GM19351 (cell line): Measurements from ENCODE around the gene CA7.
A peak's percentile ranks its signal among the peaks of the same experiment; 100 is the strongest.

ENCODE experiments used
- ATAC-seq: cut with Tn5 transposase; IDR thresholded peaks from one replicate; pipeline ENCODE4 v1.9.1; 2021; ENCODE audit warnings: mild to moderate bottlenecking, moderate library complexity; ENCODE audit not compliant: unreplicated experiment

The CA7 gene

GRCh38 chr16:66872943-66873684 is 28.9 kb downstream of the CA7 start:
- peak; percentile 78 for ATAC-seq

DNA sequence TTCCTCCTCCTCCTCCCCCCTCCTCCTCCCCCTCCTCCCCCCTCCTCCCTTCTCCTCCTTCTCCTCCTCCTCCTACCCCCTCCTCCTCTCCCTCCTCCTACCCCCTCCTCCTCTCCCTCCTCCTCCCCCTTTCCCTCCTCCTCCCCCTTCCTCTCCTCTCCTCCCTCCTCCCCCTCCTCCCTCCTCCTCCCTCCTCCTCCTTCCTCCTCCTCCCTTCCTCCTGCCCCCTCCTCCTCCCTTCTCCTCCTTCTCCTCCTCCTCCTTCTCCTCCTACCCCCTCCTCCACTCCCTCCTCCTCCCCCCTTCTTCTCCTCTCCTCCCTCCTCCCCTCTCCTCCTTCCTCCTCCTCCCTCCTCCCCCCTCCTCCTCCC is 29.5 kb downstream of the CA7 start:
- no peak for ATAC-seq

- no peak for ATAC-seq
Observed at GRCh38 chr16:66874079-66874775, 30.0 kb downstream of the CA7 start.

GRCh38 chr16:66878067-66878466 is 33.9 kb downstream of the CA7 start:
- ATAC-seq = no peak

DNA sequence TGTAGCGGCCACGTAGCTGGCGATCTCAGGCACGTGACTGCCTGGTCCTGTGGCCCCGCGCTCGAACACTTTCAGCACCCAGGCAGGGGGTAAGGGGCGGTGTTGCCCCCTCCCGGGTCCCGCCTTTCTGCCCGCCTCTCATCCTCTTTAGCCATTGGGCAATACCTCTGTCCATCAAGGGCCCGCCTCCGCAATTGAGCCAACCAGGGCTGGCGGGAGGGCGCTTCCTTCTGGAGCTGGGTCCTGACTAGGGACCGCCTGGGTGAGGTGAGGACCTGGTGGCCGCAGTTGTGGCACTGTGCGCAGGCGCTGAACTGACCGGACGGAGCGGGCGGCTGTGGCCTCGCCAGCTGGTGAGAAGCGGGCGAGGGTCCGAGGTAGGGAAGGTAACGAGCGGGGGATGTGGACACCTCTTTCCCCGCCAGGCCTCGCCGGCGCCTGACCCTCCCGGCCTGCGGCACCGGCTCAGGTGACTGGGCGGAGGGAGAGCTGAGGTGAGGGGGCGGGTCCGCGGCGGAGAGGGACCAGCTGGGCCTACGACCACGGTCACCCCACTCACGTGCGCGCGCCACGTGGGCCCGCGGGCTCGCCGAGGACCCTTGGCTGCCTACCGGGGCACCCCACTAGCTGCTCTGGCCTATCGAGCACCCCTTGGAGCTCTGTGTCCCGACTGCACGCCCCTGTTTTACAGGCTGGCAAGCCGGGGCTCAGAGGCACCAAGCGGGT is 36.2 kb downstream of the CA7 start, which contains the start of gene PDP2:
Gene PDP2 (plus strand): TSS at position 228 of the 726 bp plus-strand sequence. CDS start 3,770 bp downstream, outside the sequence.
- ATAC-seq = peak; percentile 93

DNA sequence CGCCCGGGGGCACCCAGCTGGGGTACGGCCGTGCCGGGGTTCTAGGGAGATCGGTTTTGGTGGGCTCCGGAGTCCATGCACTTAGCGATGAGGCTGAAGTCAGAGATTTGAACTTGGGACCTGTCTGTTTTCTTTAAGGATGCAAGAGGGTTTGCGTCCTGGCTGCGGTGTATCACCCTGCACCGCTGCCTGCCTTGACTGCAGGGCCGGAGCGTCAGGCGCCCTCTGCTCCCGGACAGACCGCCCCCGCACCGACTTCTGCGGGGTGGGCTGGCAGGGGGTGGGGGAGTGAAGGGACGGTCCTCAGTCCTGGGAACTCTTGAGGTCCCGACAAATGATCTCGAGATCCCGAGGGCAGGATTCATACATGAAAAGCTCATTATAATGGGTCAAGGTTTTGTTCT is 36.8 kb downstream of the CA7 start:
- peak; percentile 5 for ATAC-seq

GRCh38 chr16:66881560-66881959 is 37.3 kb downstream of the CA7 start:
- no peak for ATAC-seq

DNA sequence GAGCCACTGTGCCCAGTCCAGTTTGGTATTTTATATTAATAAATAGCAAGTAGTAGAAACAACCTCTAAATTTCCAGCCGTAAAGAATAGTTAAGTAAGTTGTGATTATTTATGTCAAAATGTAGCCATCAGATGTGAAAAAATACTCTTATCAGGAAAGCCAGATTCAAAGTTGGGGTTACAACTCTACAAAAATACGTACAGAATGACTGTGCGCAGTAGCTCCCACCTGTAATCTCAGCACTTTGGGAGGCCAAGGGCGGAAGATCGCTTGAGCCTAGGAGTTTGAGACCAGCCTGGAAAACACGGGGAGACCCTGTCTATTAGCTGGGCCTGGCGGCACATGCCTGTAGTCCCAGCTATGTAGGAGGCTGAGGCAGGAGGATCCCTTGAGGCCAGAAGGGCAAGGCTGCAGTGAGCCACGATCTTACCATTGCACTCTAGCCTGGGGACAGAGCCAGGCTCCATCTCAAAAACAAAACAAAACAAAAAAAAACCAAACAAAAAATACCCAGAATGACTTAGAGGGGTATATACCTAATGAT is 37.8 kb downstream of the CA7 start:
- no peak for ATAC-seq

- no peak for ATAC-seq
Observed at GRCh38 chr16:66882702-66883101, 38.5 kb downstream of the CA7 start.

DNA sequence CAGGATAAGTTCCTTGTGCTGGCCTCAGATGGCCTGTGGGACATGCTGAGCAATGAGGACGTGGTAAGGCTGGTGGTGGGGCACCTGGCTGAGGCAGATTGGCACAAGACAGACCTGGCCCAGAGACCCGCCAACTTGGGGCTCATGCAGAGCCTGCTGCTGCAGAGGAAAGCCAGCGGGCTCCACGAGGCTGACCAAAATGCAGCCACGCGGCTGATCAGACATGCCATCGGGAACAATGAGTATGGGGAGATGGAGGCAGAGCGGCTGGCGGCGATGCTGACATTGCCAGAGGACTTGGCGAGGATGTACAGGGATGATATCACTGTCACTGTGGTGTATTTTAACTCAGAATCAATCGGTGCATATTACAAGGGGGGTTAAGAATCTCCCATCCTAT is 41.3 kb downstream of the CA7 start:
- ATAC-seq = no peak

GRCh38 chr16:66886321-66886720 is 42.1 kb downstream of the CA7 start:
- no peak for ATAC-seq

GRCh38 chr16:66886914-66887313 is 42.7 kb downstream of the CA7 start:
- no peak for ATAC-seq

DNA sequence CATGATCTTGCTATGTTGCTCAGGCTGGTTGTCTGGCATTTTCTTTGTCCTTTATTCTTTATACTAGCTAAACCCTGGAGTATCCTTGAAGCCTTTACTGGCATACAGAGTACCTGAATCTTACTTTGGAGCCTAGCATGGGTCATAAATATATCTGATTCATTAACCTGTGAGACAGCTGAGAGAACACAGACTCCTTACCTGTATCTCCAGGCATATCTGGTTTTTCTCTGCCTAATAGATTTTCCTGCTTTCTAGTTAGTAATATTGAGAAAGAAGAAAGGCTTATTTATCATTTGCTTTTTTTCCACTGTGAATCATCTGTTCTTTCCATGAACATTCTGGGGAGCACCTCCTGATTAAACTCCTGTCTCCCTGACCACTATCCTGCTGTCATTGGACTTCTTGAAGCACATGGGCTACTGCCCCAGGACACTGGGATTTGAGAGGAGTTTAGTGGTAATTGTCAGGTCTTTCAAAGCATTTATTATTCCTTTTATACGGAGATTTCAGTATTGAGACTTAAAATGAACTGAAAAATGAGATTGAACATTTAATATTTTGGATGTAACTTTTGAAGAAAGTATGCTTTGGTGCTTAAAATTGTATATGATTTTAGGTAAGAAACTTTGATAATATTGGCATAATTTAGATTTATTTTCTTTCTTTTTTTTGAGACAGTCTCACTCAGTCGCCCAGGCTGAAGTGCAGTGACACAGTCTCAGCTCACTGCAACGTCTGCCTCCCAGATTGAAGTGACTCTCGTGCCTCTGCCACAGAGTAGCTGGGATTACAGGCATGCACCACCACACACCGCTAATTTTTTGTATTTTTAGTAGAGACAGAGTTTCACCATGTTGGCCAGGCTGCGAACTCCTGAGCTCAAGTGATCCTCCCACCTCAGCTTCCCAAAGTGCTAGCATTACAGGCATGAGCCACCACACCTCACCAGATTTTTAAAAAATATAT is 44.7 kb downstream of the CA7 start:
- no peak for ATAC-seq

DNA sequence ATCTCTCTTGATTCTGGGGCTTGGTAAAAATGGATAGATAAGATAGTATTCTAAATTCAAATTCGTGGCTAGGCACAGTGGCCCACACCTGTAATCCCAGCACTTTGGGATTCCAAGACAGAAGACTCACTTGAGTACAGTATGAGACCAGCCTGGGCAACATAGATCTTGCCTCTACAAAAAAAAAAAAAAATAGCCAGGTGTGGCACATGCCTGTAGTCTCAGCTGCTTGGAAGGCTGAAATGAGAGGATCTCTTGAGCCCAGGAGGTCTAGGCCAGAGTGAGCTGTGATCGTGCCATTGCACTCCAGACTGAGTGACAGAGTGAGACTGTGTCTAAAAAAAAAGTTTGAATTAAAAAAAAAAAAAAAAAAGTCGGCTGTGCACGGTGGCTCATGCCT is 45.4 kb downstream of the CA7 start:
- ATAC-seq = no peak

GRCh38 chr16:66890799-66891198 is 46.6 kb downstream of the CA7 start:
- ATAC-seq = no peak

GRCh38 chr16:66891360-66891759 is 47.1 kb downstream of the CA7 start:
- no peak for ATAC-seq

GRCh38 chr16:66891797-66892196 is 47.6 kb downstream of the CA7 start:
- ATAC-seq = no peak

- no peak for ATAC-seq
Observed at GRCh38 chr16:66894055-66894454, 49.8 kb downstream of the CA7 start.

- ATAC-seq = peak; percentile 83
Observed at GRCh38 chr16:66894948-66895688, 50.9 kb downstream of the CA7 start.

DNA sequence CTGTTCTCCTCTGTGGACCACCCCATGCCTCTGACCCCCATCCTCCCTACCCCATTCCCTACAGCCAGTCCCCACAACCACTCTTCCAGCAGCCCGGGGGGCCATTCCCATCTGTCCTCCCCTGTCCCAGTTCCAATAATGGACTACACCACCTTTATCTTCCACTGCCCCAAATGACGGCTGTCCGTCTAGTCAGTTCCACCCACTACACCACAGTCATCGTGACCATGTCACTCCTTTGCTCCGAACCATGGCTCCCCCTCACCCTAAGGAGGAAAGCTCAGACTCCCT is 51.4 kb downstream of the CA7 start:
- ATAC-seq = no peak
